GM18526 (cell line): ENCODE results near the gene RUNX3.

Experiments
- POLR2A ChIP-seq: IDR thresholded peaks from 3 replicates; pipeline ENCODE4 v1.6.1; 2011; ENCODE audit not compliant: insufficient read length; ENCODE audit errors: extremely low read depth

The RUNX3 gene

GRCh38 chr1:24917327-24918074 is 12.6 kb downstream of the RUNX3 start:
- TF ChIP-seq POLR2A = peak; percentile 4

GRCh38 chr1:24915816-24916602 is 14.1 kb downstream of the RUNX3 start:
- TF ChIP-seq POLR2A = no peak

- TF ChIP-seq POLR2A = no peak
Observed at GRCh38 chr1:24914226-24915069, 15.6 kb downstream of the RUNX3 start.

- TF ChIP-seq POLR2A = no peak
Observed at GRCh38 chr1:24913616-24914225, 16.4 kb downstream of the RUNX3 start.

- TF ChIP-seq POLR2A = no peak
Observed at GRCh38 chr1:24913274-24913604, 16.8 kb downstream of the RUNX3 start.

GRCh38 chr1:24912376-24913273 is 17.5 kb downstream of the RUNX3 start:
- TF ChIP-seq POLR2A = peak; percentile 14

- TF ChIP-seq POLR2A = no peak
Observed at GRCh38 chr1:24911651-24912155, 18.4 kb downstream of the RUNX3 start.

- TF ChIP-seq POLR2A = peak; percentile 18
Observed at GRCh38 chr1:24910751-24911650, 19.1 kb downstream of the RUNX3 start.

- no peak for TF ChIP-seq POLR2A
Observed at GRCh38 chr1:24910210-24910609, 19.9 kb downstream of the RUNX3 start.

GRCh38 chr1:24909388-24909898 is 20.6 kb downstream of the RUNX3 start:
- no peak for TF ChIP-seq POLR2A

GRCh38 chr1:24908591-24909259 is 21.4 kb downstream of the RUNX3 start:
- TF ChIP-seq POLR2A = peak; percentile 10

GRCh38 chr1:24906760-24907490 is 23.2 kb downstream of the RUNX3 start:
- TF ChIP-seq POLR2A = no peak
